ENCODE measurements around the gene ZNF775. TPM values are rescaled to one million over a fixed set of nuclear protein-coding genes. Genes with fewer than 3 reads are reported as not detected.

The ZNF775 gene
- total and polyA plus RNA-seq, 5 donors = 4.5 to 6.5 (median 5.7) TPM

- intact Hi-C loops (cut with DNase I) = no loop called here
- DNase-seq (no peak), ATAC-seq (no peak)
- Histone ChIP-seq H3K27me3 (ENCODE audit: control insufficient read depth, insufficient read depth) (no peaks in the 10 kb centered on the region), H3K4me1 (ENCODE audit: control insufficient read depth, insufficient read depth, low read length) (peaks cover 3% of the 10 kb centered on the region), H3K9me3 (ENCODE audit: control insufficient read depth, low read length) (no peaks in the 10 kb centered on the region), H3K4me3 (ENCODE audit: low read length) (no peak overlapping the region), H3K27ac (ENCODE audit: low read length) (no peak overlapping the region)
- 51% methylated on average over 3 of the region's 3 CpGs for WGBS
These were observed 1.9 kb upstream of the ZNF775 start for GRCh38 chr7:150377196-150377595.

- no peaks in the 10 kb centered on the region for H3K9me3 ChIP-seq (ENCODE audit: control insufficient read depth, low read length)
- intact Hi-C loops (cut with DNase I) = no loop called here
- 62% methylated on average over 4 of the region's 4 CpGs for WGBS
These were observed 1.5 kb upstream of the ZNF775 start for GRCh38 chr7:150377635-150378034.

GRCh38 chr7:150378115-150378852, 846 bp upstream of the ZNF775 start:
- no peaks in the 10 kb centered on the region for H3K27me3 ChIP-seq (ENCODE audit: control insufficient read depth, insufficient read depth)
- H3K4me1 ChIP-seq (ENCODE audit: control insufficient read depth, insufficient read depth, low read length) = peaks cover 3% of the 10 kb centered on the region
- peak; percentile 8 to 53 for ATAC-seq
- intact Hi-C loops (cut with DNase I) = no loop called here
- peak overlapping the region; percentile 56 for H3K4me3 ChIP-seq (ENCODE audit: low read length)
- H3K27ac ChIP-seq (ENCODE audit: low read length) = peak overlapping the region; percentile 79
- WGBS = 7% methylated on average over 32 of the region's 32 CpGs
- DNase-seq = peak; percentile 64 to 82 (median 81)
- no peaks in the 10 kb centered on the region for H3K9me3 ChIP-seq (ENCODE audit: control insufficient read depth, low read length)

More at GRCh38 chr7:150377635-150378034, 1.5 kb upstream of the ZNF775 start:
- H3K4me3 ChIP-seq (ENCODE audit: low read length) = no peak overlapping the region
- ATAC-seq = no peak
- H3K4me1 ChIP-seq (ENCODE audit: control insufficient read depth, insufficient read depth, low read length) = peaks cover 3% of the 10 kb centered on the region
- H3K27me3 ChIP-seq (ENCODE audit: control insufficient read depth, insufficient read depth) = no peaks in the 10 kb centered on the region
- no peak overlapping the region for H3K27ac ChIP-seq (ENCODE audit: low read length)
- no peak for DNase-seq

- DNase-seq (peak in 1 of 3 donors; percentile 66), ATAC-seq (no peak)
- peak overlapping the region; percentile 83 for H3K4me3 ChIP-seq (ENCODE audit: low read length)
- 1% methylated on average over 52 of the region's 52 CpGs for WGBS
- no peaks in the 10 kb centered on the region for H3K27me3 ChIP-seq (ENCODE audit: control insufficient read depth, insufficient read depth)
- H3K4me1 ChIP-seq (ENCODE audit: control insufficient read depth, insufficient read depth, low read length) = peaks cover 3% of the 10 kb centered on the region
- peak overlapping the region; percentile 49 for H3K27ac ChIP-seq (ENCODE audit: low read length)
- H3K9me3 ChIP-seq (ENCODE audit: control insufficient read depth, low read length) = no peaks in the 10 kb centered on the region
- intact Hi-C loops (cut with DNase I) = no loop called here
These were observed 580 bp downstream of the ZNF775 start for GRCh38 chr7:150379441-150380379.

- 72% methylated on average over 11 of the region's 11 CpGs for WGBS
- H3K27me3 ChIP-seq (ENCODE audit: control insufficient read depth, insufficient read depth) = no peaks in the 10 kb centered on the region
- intact Hi-C loops (cut with DNase I) = no loop called here
- H3K4me1 ChIP-seq (ENCODE audit: control insufficient read depth, insufficient read depth, low read length) = peaks cover 3% of the 10 kb centered on the region
- no peak overlapping the region for H3K27ac ChIP-seq (ENCODE audit: low read length)
- no peaks in the 10 kb centered on the region for H3K9me3 ChIP-seq (ENCODE audit: control insufficient read depth, low read length)
- ATAC-seq (no peak), DNase-seq (no peak)
- H3K4me3 ChIP-seq (ENCODE audit: low read length) = no peak overlapping the region
These were observed 1.3 kb downstream of the ZNF775 start for GRCh38 chr7:150380463-150380862.

- Histone ChIP-seq H3K27ac (ENCODE audit: low read length) (no peak overlapping the region), H3K4me3 (ENCODE audit: low read length) (no peak overlapping the region), H3K4me1 (ENCODE audit: control insufficient read depth, insufficient read depth, low read length) (peaks cover 3% of the 10 kb centered on the region), H3K9me3 (ENCODE audit: control insufficient read depth, low read length) (no peaks in the 10 kb centered on the region), H3K27me3 (ENCODE audit: control insufficient read depth, insufficient read depth) (no peaks in the 10 kb centered on the region)
- no peak for DNase-seq
- WGBS = 86% methylated on average over 9 of the region's 9 CpGs
- intact Hi-C loops (cut with DNase I) = no loop called here
- no peak for ATAC-seq
These were observed 2.0 kb downstream of the ZNF775 start for GRCh38 chr7:150381096-150381495.

GRCh38 chr7:150381785-150382122, 2.6 kb downstream of the ZNF775 start:
- ATAC-seq = no peak
- 97% methylated on average over 1 of the region's 1 CpG for WGBS
- Histone ChIP-seq H3K27ac (ENCODE audit: low read length) (no peak overlapping the region), H3K9me3 (ENCODE audit: control insufficient read depth, low read length) (no peaks in the 10 kb centered on the region), H3K27me3 (ENCODE audit: control insufficient read depth, insufficient read depth) (no peaks in the 10 kb centered on the region), H3K4me1 (ENCODE audit: control insufficient read depth, insufficient read depth, low read length) (peaks cover 3% of the 10 kb centered on the region), H3K4me3 (ENCODE audit: low read length) (no peak overlapping the region)
- DNase-seq = no peak
- intact Hi-C loops (cut with DNase I) = no loop called here

- Histone ChIP-seq H3K9me3 (ENCODE audit: control insufficient read depth, low read length) (no peaks in the 10 kb centered on the region), H3K27ac (ENCODE audit: low read length) (no peak overlapping the region), H3K27me3 (ENCODE audit: control insufficient read depth, insufficient read depth) (no peaks in the 10 kb centered on the region), H3K4me1 (ENCODE audit: control insufficient read depth, insufficient read depth, low read length) (peaks cover 3% of the 10 kb centered on the region), H3K4me3 (ENCODE audit: low read length) (no peak overlapping the region)
- 88% methylated on average over 20 of the region's 20 CpGs for WGBS
- no peak for DNase-seq
- intact Hi-C loops (cut with DNase I) = no loop called here
- ATAC-seq = no peak
These were observed 3.2 kb downstream of the ZNF775 start for GRCh38 chr7:150382123-150382843.

GRCh38 chr7:150382844-150383225, 3.7 kb downstream of the ZNF775 start:
- intact Hi-C loops (cut with DNase I) = no loop called here
- no peak overlapping the region for H3K27ac ChIP-seq (ENCODE audit: low read length)
- WGBS = 73% methylated on average over 4 of the region's 4 CpGs
- no peak for ATAC-seq
- H3K4me3 ChIP-seq (ENCODE audit: low read length) = no peak overlapping the region
- H3K27me3 ChIP-seq (ENCODE audit: control insufficient read depth, insufficient read depth) = no peaks in the 10 kb centered on the region
- no peak for DNase-seq
- peaks cover 3% of the 10 kb centered on the region for H3K4me1 ChIP-seq (ENCODE audit: control insufficient read depth, insufficient read depth, low read length)
- no peaks in the 10 kb centered on the region for H3K9me3 ChIP-seq (ENCODE audit: control insufficient read depth, low read length)

- intact Hi-C loops (cut with DNase I) = no loop called here
- no peaks in the 10 kb centered on the region for H3K27me3 ChIP-seq (ENCODE audit: control insufficient read depth, insufficient read depth)
- WGBS = 76% methylated on average over 22 of the region's 22 CpGs
- ATAC-seq (no peak), DNase-seq (peak in 1 of 3 donors; percentile 70)
- no peak overlapping the region for H3K4me3 ChIP-seq (ENCODE audit: low read length)
- H3K4me1 ChIP-seq (ENCODE audit: control insufficient read depth, insufficient read depth, low read length) = no peaks in the 10 kb centered on the region
- no peaks in the 10 kb centered on the region for H3K9me3 ChIP-seq (ENCODE audit: control insufficient read depth, low read length)
- no peak overlapping the region for H3K27ac ChIP-seq (ENCODE audit: low read length)
These were observed 4.7 kb downstream of the ZNF775 start for GRCh38 chr7:150383710-150384397.

Data from right cardiac atrium (tissue), 5 donors.